HepG2 (cell line): ENCODE measurements around the gene ZNF367. TPM values are rescaled to one million over a fixed set of nuclear protein-coding genes. Genes with fewer than 3 reads are reported as not detected.

Source experiments
- CHCHD3 ChIP-seq: sonication (generic); formaldehyde crosslinking; IDR thresholded peaks from 2 replicates; pipeline ENCODE4 v1.8.0; 2022; ENCODE audit warnings: mild to moderate bottlenecking, missing genetic modification reagents, moderate library complexity
- EED ChIP-seq: sonication (generic); formaldehyde crosslinking; IDR thresholded peaks from 2 replicates; pipeline ENCODE4 v1.5.0; 2020; ENCODE audit warnings: mild to moderate bottlenecking, missing genetic modification reagents
- MXD4 ChIP-seq: IDR thresholded peaks from 2 replicates; pipeline ENCODE4 v1.6.1; 2016; ENCODE audit warnings: mild to moderate bottlenecking, missing biosample characterization, missing genetic modification reagents
- NRL ChIP-seq: sonication (generic); formaldehyde crosslinking; IDR thresholded peaks from 2 replicates; pipeline ENCODE4 v1.5.0; 2020; ENCODE audit warnings: missing genetic modification reagents, mild to moderate bottlenecking, moderate library complexity, borderline replicate concordance
- RFX5 ChIP-seq: IDR thresholded peaks from 2 replicates; pipeline ENCODE4 v1.6.1; 2011; ENCODE audit warnings: low read depth, low read length, improper control_type of control experiment
- SNAI1 ChIP-seq: sonication (generic); formaldehyde crosslinking; IDR thresholded peaks from 2 replicates; pipeline ENCODE4 v1.5.0; 2020; ENCODE audit warnings: mild to moderate bottlenecking, missing genetic modification reagents, borderline replicate concordance
- ZNF264 ChIP-seq: sonication (generic); formaldehyde crosslinking; IDR thresholded peaks from 2 replicates; pipeline ENCODE4 v1.4.0; 2020; ENCODE audit warnings: missing genetic modification reagents
- ZNF549 ChIP-seq: sonication (generic); formaldehyde crosslinking; IDR thresholded peaks from 2 replicates; pipeline ENCODE4 v1.5.0; 2020; ENCODE audit warnings: missing genetic modification reagents
- ZNF567 ChIP-seq: sonication (generic); formaldehyde crosslinking; IDR thresholded peaks from 2 replicates; pipeline ENCODE4 v1.8.1; 2023; ENCODE audit warnings: mild to moderate bottlenecking, missing genetic modification reagents, borderline replicate concordance
- ZNF629 ChIP-seq: sonication (generic); formaldehyde crosslinking; conservative IDR thresholded peaks from 2 replicates; pipeline ENCODE4 v1.5.0; 2020; ENCODE audit warnings: missing genetic modification reagents
- ZNF75D ChIP-seq: sonication (generic); formaldehyde crosslinking; IDR thresholded peaks from 2 replicates; pipeline ENCODE4 v1.8.1; 2023; ENCODE audit warnings: missing genetic modification reagents, mild to moderate bottlenecking, borderline replicate concordance
- ZNF773 ChIP-seq: sonication (generic); formaldehyde crosslinking; IDR thresholded peaks from 2 replicates; pipeline ENCODE4 v1.4.0; 2020; ENCODE audit warnings: missing genetic modification reagents, borderline replicate concordance
- ZNF816 ChIP-seq: sonication (generic); formaldehyde crosslinking; IDR thresholded peaks from 2 replicates; pipeline ENCODE4 v1.8.0; 2022; ENCODE audit warnings: missing genetic modification reagents, mild to moderate bottlenecking, borderline replicate concordance
- ZNF878 ChIP-seq: sonication (generic); formaldehyde crosslinking; IDR thresholded peaks from 2 replicates; pipeline ENCODE4 v1.8.1; 2023; ENCODE audit warnings: mild to moderate bottlenecking, missing genetic modification reagents, moderate library complexity
- polyA plus RNA-seq, 8 experiments: library from polyadenylated mRNA; depleted of rRNA in 3 of 8; stranded (reverse) in 7 of 8; unstranded in 1 of 8; fragments of >200 nt; fragmentation: Illumina TruSeq in 4 of 8; extraction: Trizol in 4 of 8; gene quantifications; 2 replicates each; pipeline versions ENCODE4 v1.2.1 to v1.2.3, GENCODE V29; 2011 to 2016; ENCODE audit warnings: low read depth in 4 of 8, missing spikeins in 1 of 8, mixed read lengths in 1 of 8; ENCODE audit not compliant: insufficient read depth in 1 of 8
- total RNA-seq, 5 experiments: library from RNA; depleted of rRNA; stranded (reverse); fragments of >200 nt; fragmentation: Illumina TruSeq; extraction: Trizol; gene quantifications; 2 replicates each; pipeline ENCODE4 v1.2.3, GENCODE V29; 2016; ENCODE audit warnings: low read depth in 1 of 5
- TF ChIP-seq, protein P1 (sequence below): sonication (generic); formaldehyde crosslinking; IDR thresholded peaks from 2 replicates; pipeline ENCODE4 v1.4.0; 2020; ENCODE audit warnings: mild to moderate bottlenecking, missing genetic modification reagents
- TF ChIP-seq, protein P2 (sequence below): sonication (generic); formaldehyde crosslinking; IDR thresholded peaks from 2 replicates; pipeline ENCODE4 v1.9.0; 2021; ENCODE audit warnings: mild to moderate bottlenecking, missing genetic modification reagents

Gene ZNF367
- total and polyA plus RNA-seq, 2 of the 13 experiments (the other 11 are each of a cell fraction or from before 2014, with no cell fraction given): 2.9 to 7.7 TPM

DNA sequence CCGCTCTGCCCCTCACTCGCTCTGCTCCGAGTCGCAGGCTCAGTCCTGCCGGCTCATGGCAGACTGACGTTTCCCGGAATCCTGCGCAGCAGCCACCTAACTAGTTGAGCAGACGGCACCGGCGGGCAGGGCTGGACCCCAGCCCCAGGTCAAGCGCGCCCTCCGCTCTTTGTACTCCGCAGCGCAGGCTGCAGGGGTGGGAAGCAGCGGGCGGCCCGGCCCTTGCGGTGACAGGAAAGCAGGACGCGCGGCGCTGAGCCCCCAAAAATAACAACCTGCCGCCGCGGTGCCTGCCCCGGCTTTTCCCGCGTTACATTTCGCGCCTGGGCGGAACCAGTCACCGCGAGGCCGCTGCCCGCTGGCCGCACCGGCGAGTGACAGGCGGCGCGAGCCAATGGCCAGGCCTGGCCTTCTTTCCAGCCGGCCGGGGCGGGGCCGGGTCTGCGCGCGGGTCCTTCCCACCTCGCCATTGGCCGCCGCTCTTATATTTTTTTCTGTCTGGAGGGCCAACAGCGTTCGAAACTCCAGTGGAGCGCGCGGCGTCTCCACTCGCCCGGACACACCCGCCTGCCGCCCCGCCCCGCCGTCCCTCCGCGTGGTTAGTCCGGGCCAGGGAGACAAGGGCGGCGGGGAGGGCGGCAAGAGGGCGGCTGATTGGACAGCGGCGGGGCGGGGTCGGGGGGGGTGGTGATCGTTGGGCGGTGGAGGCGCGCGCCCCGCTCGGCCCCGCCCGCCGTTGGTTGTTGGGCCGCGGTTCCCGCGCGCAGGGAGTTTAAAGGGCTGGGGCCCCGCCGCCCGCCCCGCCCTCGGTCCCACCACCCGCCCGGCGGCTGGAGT is at the start of gene ZNF367 (continued):
- TF ChIP-seq, protein P1, sequence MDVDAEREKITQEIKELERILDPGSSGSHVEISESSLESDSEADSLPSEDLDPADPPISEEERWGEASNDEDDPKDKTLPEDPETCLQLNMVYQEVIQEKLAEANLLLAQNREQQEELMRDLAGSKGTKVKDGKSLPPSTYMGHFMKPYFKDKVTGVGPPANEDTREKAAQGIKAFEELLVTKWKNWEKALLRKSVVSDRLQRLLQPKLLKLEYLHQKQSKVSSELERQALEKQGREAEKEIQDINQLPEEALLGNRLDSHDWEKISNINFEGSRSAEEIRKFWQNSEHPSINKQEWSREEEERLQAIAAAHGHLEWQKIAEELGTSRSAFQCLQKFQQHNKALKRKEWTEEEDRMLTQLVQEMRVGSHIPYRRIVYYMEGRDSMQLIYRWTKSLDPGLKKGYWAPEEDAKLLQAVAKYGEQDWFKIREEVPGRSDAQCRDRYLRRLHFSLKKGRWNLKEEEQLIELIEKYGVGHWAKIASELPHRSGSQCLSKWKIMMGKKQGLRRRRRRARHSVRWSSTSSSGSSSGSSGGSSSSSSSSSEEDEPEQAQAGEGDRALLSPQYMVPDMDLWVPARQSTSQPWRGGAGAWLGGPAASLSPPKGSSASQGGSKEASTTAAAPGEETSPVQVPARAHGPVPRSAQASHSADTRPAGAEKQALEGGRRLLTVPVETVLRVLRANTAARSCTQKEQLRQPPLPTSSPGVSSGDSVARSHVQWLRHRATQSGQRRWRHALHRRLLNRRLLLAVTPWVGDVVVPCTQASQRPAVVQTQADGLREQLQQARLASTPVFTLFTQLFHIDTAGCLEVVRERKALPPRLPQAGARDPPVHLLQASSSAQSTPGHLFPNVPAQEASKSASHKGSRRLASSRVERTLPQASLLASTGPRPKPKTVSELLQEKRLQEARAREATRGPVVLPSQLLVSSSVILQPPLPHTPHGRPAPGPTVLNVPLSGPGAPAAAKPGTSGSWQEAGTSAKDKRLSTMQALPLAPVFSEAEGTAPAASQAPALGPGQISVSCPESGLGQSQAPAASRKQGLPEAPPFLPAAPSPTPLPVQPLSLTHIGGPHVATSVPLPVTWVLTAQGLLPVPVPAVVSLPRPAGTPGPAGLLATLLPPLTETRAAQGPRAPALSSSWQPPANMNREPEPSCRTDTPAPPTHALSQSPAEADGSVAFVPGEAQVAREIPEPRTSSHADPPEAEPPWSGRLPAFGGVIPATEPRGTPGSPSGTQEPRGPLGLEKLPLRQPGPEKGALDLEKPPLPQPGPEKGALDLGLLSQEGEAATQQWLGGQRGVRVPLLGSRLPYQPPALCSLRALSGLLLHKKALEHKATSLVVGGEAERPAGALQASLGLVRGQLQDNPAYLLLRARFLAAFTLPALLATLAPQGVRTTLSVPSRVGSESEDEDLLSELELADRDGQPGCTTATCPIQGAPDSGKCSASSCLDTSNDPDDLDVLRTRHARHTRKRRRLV: no peak
- no peak for TF ChIP-seq ZNF549 (CRISPR knock-in tag)
- TF ChIP-seq ZNF629 (CRISPR knock-in tag): peak; percentile 25; the same call in 1 of the 2 replicates
- no peak for TF ChIP-seq RFX5
- TF ChIP-seq EED: 0 out of 2 replicates have a peak, but pooled peaks have one; percentile 53
- no peak for TF ChIP-seq SNAI1 (CRISPR knock-in tag)
- TF ChIP-seq, protein P2, sequence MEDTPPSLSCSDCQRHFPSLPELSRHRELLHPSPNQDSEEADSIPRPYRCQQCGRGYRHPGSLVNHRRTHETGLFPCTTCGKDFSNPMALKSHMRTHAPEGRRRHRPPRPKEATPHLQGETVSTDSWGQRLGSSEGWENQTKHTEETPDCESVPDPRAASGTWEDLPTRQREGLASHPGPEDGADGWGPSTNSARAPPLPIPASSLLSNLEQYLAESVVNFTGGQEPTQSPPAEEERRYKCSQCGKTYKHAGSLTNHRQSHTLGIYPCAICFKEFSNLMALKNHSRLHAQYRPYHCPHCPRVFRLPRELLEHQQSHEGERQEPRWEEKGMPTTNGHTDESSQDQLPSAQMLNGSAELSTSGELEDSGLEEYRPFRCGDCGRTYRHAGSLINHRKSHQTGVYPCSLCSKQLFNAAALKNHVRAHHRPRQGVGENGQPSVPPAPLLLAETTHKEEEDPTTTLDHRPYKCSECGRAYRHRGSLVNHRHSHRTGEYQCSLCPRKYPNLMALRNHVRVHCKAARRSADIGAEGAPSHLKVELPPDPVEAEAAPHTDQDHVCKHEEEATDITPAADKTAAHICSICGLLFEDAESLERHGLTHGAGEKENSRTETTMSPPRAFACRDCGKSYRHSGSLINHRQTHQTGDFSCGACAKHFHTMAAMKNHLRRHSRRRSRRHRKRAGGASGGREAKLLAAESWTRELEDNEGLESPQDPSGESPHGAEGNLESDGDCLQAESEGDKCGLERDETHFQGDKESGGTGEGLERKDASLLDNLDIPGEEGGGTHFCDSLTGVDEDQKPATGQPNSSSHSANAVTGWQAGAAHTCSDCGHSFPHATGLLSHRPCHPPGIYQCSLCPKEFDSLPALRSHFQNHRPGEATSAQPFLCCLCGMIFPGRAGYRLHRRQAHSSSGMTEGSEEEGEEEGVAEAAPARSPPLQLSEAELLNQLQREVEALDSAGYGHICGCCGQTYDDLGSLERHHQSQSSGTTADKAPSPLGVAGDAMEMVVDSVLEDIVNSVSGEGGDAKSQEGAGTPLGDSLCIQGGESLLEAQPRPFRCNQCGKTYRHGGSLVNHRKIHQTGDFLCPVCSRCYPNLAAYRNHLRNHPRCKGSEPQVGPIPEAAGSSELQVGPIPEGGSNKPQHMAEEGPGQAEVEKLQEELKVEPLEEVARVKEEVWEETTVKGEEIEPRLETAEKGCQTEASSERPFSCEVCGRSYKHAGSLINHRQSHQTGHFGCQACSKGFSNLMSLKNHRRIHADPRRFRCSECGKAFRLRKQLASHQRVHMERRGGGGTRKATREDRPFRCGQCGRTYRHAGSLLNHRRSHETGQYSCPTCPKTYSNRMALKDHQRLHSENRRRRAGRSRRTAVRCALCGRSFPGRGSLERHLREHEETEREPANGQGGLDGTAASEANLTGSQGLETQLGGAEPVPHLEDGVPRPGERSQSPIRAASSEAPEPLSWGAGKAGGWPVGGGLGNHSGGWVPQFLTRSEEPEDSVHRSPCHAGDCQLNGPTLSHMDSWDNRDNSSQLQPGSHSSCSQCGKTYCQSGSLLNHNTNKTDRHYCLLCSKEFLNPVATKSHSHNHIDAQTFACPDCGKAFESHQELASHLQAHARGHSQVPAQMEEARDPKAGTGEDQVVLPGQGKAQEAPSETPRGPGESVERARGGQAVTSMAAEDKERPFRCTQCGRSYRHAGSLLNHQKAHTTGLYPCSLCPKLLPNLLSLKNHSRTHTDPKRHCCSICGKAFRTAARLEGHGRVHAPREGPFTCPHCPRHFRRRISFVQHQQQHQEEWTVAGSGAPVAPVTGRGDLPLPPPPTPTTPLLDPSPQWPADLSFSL: no peak
- TF ChIP-seq ZNF878 (CRISPR knock-in tag): peak; percentile 93
- 0 out of 2 replicates have a peak, but pooled peaks have one; percentile 72 for TF ChIP-seq NRL (CRISPR knock-in tag)
- no peak for TF ChIP-seq ZNF816 (CRISPR knock-in tag)
- no peak for TF ChIP-seq ZNF75D (CRISPR knock-in tag)
- TF ChIP-seq ZNF773: no peak
- TF ChIP-seq CHCHD3 (CRISPR knock-in tag): peak; percentile 88; the same call in 1 of the 2 replicates
- no peak for TF ChIP-seq ZNF567 (CRISPR knock-in tag)
- peak; percentile 30 for TF ChIP-seq MXD4 (CRISPR knock-in tag)
- no peak for TF ChIP-seq ZNF264 (CRISPR knock-in tag)
